Panc1 (cell line): ENCODE results near the gene SERHL2. TPM values are rescaled to one million over a fixed set of nuclear protein-coding genes. Genes with fewer than 3 reads are reported as not detected.
"Not testable (repeated sequence)": the region's sequence is repeated elsewhere in the genome, so short reads cannot be mapped to it uniquely, and the experiment has no call there.

Experiments used
- ATAC-seq: fragments of 200-7000 bp; cut with Tn5 transposase; 2 replicates; pipeline ENCODE4 v1.9.1; 2020; ENCODE audit warnings: mild to moderate bottlenecking, moderate library complexity
- BruUV-seq: library from RNA; stranded (reverse); fragments of 400-500 nt; replicated peaks from 2 replicates; lab custom pipeline; 2021; lab: Mats Ljungman, UMichigan
- CTCF ChIA-PET: fragments of 300-600 bp; sonication (Branson Sonifier 250); formaldehyde crosslinking; loops from one replicate; lab custom pipeline; 2022; ENCODE audit warnings: antibody characterized with exemption; lab: Charles Lee
- POLR2A ChIA-PET: fragments of 300-600 bp; sonication (Branson Sonifier 250); formaldehyde crosslinking; loops from one replicate; lab custom pipeline; 2022; ENCODE audit warnings: antibody characterized with exemption; lab: Charles Lee
- DNase-seq: peaks from one replicate; pipeline ENCODE4 v3.0.0-alpha.2; 2010; ENCODE audit warnings: low read depth, low spot score
- H3K27ac ChIP-seq: 2 replicates; pipeline ENCODE4 v1.5.1; 2011; ENCODE audit warnings: mild to moderate bottlenecking, low read length, inconsistent platforms
- H3K27me3 ChIP-seq: fragments of 200-500 bp; sonication (Bioruptor generic); 2 replicates; pipeline ENCODE4 v1.6.0; 2014; ENCODE audit warnings: low read length, inconsistent platforms; ENCODE audit not compliant: control insufficient read depth, insufficient read depth
- H3K36me3 ChIP-seq: fragments of 200-500 bp; sonication (Bioruptor generic); 2 replicates; pipeline ENCODE4 v1.5.1; 2014; ENCODE audit warnings: inconsistent platforms, mild to moderate bottlenecking, low read length, moderate library complexity; ENCODE audit not compliant: control insufficient read depth, insufficient read depth
- H3K4me1 ChIP-seq: 2 replicates; pipeline ENCODE4 v1.5.1; 2011; ENCODE audit warnings: inconsistent platforms, mild to moderate bottlenecking, low read length, moderate library complexity; ENCODE audit not compliant: control insufficient read depth, insufficient read depth
- H3K4me3 ChIP-seq, 2 experiments: 2 replicates each; pipeline ENCODE4 v1.5.1; 2011 to 2012; ENCODE audit warnings: low read depth in 2 of 2, low read length in 2 of 2, mild to moderate bottlenecking in 2 of 2, inconsistent platforms in 1 of 2, moderate library complexity in 1 of 2
- H3K9me3 ChIP-seq: fragments of 200-500 bp; sonication (Bioruptor generic); 2 replicates; pipeline ENCODE4 v1.5.1; 2014; ENCODE audit warnings: low read depth, mild to moderate bottlenecking, inconsistent platforms, low read length, moderate library complexity; ENCODE audit not compliant: control insufficient read depth, insufficient read depth
- POLR2AphosphoS5 ChIP-seq: IDR thresholded peaks from 2 replicates; pipeline ENCODE4 v1.6.1; 2012; ENCODE audit warnings: mild to moderate bottlenecking, low read depth, low read length, moderate library complexity
- SIN3A ChIP-seq: IDR thresholded peaks from 2 replicates; pipeline ENCODE4 v1.6.1; 2012; ENCODE audit warnings: low read depth, mild to moderate bottlenecking, low read length, moderate library complexity, borderline replicate concordance; ENCODE audit not compliant: insufficient read depth
- TCF7L2 ChIP-seq: IDR thresholded peaks from 2 replicates; pipeline ENCODE4 v1.6.1; 2011; ENCODE audit warnings: mild to moderate bottlenecking, low read depth, low read length, inconsistent platforms
- in situ Hi-C: cut with HindIII; loops from 2 replicates; pipeline ENCODE4 v1.10.0; 2016; ENCODE audit warnings: low sequenced_read_pairs, low pct_unique_long_range_greater_than_20kb
- intact Hi-C: fragments of 100-400 bp; cut with micrococcal nuclease; formaldehyde crosslinking; loops from one replicate; pipeline ENCODE4 v1.10.0; 2022; ENCODE audit not compliant: unreplicated experiment
- total RNA-seq: library from RNA; stranded (reverse); gene quantifications from one replicate; pipeline ENCODE4 v1.2.1, GENCODE V29; 2021; ENCODE audit not compliant: unreplicated experiment
- TF ChIP-seq, protein P1 (sequence below): fragments of 450-650 bp; IDR thresholded peaks from 2 replicates; pipeline ENCODE4 v1.5.1; 2017; ENCODE audit warnings: mild to moderate bottlenecking
- TF ChIP-seq, protein P2 (sequence below), 2 experiments: IDR thresholded peaks; 2 replicates each; pipeline ENCODE4 v1.6.1; 2011 to 2012; ENCODE audit warnings: low read depth in 2 of 2, control low read depth in 1 of 2, low read length in 1 of 2, mild to moderate bottlenecking in 1 of 2, moderate library complexity in 1 of 2; ENCODE audit not compliant: insufficient read depth in 1 of 2

SERHL2 gene
- total RNA-seq, 1 experiment from 2014 or later: 1.6 TPM

GRCh38 chr22:42514331-42514730 lies 39.4 kb upstream of the SERHL2 start:
- POLR2A ChIA-PET, H3K9me3 ChIP-seq, H3K4me1 ChIP-seq, BruUV-seq, DNase-seq, H3K4me3 ChIP-seq, ATAC-seq, H3K27me3 ChIP-seq, intact Hi-C loops, H3K27ac ChIP-seq, CTCF ChIA-PET, H3K36me3 ChIP-seq, in situ Hi-C loops: not testable (repeated sequence)

DNA sequence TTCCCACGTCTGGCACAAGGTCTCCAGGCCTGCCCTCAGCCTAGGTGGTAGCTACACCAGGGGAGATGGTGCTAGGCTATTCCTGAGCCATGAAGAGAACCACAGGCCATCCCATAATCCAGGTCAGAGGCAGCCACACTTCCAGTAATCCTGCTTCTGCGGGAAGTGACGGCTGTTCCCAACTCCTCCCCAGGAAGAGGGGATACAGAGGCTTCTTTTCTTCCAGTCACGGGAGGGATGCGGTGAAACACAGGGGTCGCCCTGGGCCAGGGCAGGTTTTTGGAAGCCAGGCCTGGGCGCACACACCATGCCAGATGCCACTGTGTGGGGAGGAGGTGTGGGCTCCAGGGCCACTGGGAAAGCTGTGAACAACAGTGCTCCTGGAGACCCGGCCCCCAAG lies 38.5 kb upstream of the SERHL2 start:
- in situ Hi-C loops, POLR2A ChIA-PET, H3K4me3 ChIP-seq, intact Hi-C loops, H3K27me3 ChIP-seq, H3K27ac ChIP-seq, ATAC-seq, DNase-seq, BruUV-seq, H3K36me3 ChIP-seq, H3K9me3 ChIP-seq, CTCF ChIA-PET, H3K4me1 ChIP-seq: not testable (repeated sequence)

DNA sequence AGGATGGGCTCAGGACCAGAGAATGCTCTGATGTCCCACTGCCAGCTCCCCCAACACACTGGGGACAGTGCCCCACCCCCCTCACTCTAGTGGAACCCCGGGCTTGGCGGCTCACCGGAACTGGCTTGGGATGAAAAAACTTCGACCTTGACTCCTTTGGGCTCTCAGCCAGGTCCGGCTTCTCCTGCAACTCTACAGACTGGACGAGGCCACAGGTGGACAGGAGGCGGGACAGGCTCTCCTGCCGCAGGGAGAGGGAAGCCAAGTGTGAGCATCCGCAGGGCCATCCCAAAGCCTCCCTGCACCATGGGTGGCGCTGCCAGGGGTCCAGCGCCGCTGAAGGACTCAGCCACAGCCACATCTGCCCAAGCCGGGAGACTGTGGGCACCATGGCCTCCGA lies 37.9 kb upstream of the SERHL2 start:
- no peaks in the 10 kb centered on the region for H3K9me3 ChIP-seq
- H3K27me3 ChIP-seq: no peaks in the 10 kb centered on the region
- H3K4me1 ChIP-seq: no peaks in the 10 kb centered on the region
- no TSS peak for BruUV-seq
- ATAC-seq (no peak), DNase-seq (no peak)
- no peak overlapping the region for H3K4me3 ChIP-seq
- intact Hi-C loops (no loop called here), in situ Hi-C loops (no loop called here)
- TF ChIP-seq POLR2AphosphoS5: no peak
- no peak for TF ChIP-seq SIN3A
- TF ChIP-seq, protein P1, sequence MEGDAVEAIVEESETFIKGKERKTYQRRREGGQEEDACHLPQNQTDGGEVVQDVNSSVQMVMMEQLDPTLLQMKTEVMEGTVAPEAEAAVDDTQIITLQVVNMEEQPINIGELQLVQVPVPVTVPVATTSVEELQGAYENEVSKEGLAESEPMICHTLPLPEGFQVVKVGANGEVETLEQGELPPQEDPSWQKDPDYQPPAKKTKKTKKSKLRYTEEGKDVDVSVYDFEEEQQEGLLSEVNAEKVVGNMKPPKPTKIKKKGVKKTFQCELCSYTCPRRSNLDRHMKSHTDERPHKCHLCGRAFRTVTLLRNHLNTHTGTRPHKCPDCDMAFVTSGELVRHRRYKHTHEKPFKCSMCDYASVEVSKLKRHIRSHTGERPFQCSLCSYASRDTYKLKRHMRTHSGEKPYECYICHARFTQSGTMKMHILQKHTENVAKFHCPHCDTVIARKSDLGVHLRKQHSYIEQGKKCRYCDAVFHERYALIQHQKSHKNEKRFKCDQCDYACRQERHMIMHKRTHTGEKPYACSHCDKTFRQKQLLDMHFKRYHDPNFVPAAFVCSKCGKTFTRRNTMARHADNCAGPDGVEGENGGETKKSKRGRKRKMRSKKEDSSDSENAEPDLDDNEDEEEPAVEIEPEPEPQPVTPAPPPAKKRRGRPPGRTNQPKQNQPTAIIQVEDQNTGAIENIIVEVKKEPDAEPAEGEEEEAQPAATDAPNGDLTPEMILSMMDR: no peak
- no peak for TF ChIP-seq TCF7L2
- TF ChIP-seq, protein P2, sequence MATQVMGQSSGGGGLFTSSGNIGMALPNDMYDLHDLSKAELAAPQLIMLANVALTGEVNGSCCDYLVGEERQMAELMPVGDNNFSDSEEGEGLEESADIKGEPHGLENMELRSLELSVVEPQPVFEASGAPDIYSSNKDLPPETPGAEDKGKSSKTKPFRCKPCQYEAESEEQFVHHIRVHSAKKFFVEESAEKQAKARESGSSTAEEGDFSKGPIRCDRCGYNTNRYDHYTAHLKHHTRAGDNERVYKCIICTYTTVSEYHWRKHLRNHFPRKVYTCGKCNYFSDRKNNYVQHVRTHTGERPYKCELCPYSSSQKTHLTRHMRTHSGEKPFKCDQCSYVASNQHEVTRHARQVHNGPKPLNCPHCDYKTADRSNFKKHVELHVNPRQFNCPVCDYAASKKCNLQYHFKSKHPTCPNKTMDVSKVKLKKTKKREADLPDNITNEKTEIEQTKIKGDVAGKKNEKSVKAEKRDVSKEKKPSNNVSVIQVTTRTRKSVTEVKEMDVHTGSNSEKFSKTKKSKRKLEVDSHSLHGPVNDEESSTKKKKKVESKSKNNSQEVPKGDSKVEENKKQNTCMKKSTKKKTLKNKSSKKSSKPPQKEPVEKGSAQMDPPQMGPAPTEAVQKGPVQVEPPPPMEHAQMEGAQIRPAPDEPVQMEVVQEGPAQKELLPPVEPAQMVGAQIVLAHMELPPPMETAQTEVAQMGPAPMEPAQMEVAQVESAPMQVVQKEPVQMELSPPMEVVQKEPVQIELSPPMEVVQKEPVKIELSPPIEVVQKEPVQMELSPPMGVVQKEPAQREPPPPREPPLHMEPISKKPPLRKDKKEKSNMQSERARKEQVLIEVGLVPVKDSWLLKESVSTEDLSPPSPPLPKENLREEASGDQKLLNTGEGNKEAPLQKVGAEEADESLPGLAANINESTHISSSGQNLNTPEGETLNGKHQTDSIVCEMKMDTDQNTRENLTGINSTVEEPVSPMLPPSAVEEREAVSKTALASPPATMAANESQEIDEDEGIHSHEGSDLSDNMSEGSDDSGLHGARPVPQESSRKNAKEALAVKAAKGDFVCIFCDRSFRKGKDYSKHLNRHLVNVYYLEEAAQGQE (IDR thresholded peaks at IDR 0.05; ENCODE audit: insufficient read depth in 1 of 2, low read depth in 2 of 2, low read length in 1 of 2): no peak
- H3K36me3 ChIP-seq: no peaks in the 10 kb centered on the region
- no peak overlapping the region for H3K27ac ChIP-seq
- POLR2A ChIA-PET: no interaction called here
- CTCF ChIA-PET: no interaction called here

- H3K27me3 ChIP-seq, ATAC-seq, intact Hi-C loops, H3K36me3 ChIP-seq, BruUV-seq, H3K9me3 ChIP-seq, H3K4me3 ChIP-seq, DNase-seq, in situ Hi-C loops, H3K27ac ChIP-seq, H3K4me1 ChIP-seq: not testable (repeated sequence)
- ChIA-PET CTCF (interaction anchor here (0.6 kb wide), 1 partner anchor 332 kb away, joined by 5 read pairs; no protein-coding TSS in a partner anchor), POLR2A (interaction anchor here (0.6 kb wide), 1 partner anchor 15 kb away, joined by 15 read pairs; no protein-coding TSS in a partner anchor)
Observed at GRCh38 chr22:42517103-42517502, 36.7 kb upstream of the SERHL2 start.

DNA sequence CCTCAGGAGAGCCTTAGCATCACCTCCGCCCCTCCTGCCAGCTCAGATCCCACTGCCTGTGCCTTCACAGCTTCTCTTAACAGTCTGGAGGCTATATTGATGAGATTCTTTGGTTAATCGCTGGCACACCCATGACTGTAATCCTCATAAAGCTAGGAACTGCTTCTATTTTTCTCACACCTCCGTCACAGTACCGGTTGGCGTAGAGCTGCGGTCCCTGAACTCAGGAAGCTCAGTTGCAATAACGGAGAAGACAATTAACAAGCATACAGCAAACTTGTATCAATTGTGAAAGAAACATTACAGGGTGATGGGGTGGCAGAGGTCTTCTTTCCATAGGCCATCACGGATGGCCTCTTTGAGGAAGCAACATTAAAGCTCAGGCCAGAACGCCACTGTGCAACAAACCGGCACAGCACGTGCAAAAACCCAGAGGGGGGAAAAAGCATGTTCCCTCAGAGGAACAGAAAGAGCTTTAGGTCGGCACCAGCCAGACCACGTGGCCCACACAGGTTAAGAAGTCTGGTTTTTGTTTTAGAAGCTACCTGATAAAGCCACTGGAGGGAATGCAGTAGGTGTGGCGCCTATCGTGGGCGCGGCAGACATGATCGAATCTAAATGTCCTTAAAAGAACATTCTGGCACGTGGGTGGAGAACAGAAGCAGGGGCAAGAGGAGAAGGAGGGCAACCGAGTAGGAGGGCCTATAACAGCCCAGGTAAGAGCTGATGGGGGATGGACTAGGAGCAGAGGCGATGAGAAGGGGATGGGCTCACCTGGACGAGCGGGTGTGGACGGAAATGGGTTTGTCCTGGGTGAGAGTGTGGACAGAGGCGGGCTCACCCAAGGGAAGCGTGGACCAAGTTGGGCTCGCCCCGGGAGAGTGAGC lies 34.9 kb upstream of the SERHL2 start:
- ATAC-seq: peak; percentile 35; the same call in 1 of the 2 replicates
- H3K4me1 ChIP-seq, H3K36me3 ChIP-seq, in situ Hi-C loops, DNase-seq, CTCF ChIA-PET, H3K27me3 ChIP-seq, POLR2A ChIA-PET, intact Hi-C loops, H3K27ac ChIP-seq, H3K9me3 ChIP-seq, BruUV-seq: not testable (repeated sequence)
- H3K4me3 ChIP-seq: peak overlapping the region; percentile 53 to 61
